LoVo (cell line): ENCODE data around the gene NFE2.
A peak's percentile ranks its signal among the peaks of the same experiment; 100 is the strongest.
"Not testable (repeated sequence)": the region's sequence is repeated elsewhere in the genome, so short reads cannot be mapped to it uniquely, and the experiment has no call there.

ENCODE experiments used
- DNase-seq: peaks from one replicate; pipeline ENCODE4 v3.0.0-alpha.2; 2016; ENCODE audit warnings: low spot score

NFE2 gene

GRCh38 chr12:54306925-54307741 lies 6.3 kb upstream of the NFE2 start:
- peak; percentile 99 for DNase-seq

- DNase-seq, result peak; percentile 64
These were observed 3.5 kb upstream of the NFE2 start for GRCh38 chr12:54304187-54304810.

DNA sequence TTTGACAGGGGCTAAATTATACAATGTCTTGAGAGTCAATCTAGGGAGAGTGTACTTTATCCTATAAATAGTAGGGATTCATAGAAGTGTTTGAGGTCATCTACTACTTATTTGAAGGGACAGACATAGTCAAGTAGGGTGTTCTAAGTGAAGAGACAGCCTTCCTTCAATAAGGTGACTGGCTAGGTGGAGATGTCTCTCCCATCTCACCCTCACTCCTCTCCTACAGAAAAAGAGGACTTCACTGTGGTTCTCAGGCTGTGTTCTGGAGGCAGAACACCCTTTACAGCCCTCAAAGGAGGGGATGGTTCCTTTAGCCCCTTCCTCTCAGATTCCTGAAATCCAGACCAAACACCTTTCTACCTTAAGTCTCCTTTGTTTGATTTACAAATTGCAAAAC lies 2.8 kb upstream of the NFE2 start:
- no peak for DNase-seq

- no peak for DNase-seq
These were observed 723 bp upstream of the NFE2 start for GRCh38 chr12:54301428-54302048.

DNA sequence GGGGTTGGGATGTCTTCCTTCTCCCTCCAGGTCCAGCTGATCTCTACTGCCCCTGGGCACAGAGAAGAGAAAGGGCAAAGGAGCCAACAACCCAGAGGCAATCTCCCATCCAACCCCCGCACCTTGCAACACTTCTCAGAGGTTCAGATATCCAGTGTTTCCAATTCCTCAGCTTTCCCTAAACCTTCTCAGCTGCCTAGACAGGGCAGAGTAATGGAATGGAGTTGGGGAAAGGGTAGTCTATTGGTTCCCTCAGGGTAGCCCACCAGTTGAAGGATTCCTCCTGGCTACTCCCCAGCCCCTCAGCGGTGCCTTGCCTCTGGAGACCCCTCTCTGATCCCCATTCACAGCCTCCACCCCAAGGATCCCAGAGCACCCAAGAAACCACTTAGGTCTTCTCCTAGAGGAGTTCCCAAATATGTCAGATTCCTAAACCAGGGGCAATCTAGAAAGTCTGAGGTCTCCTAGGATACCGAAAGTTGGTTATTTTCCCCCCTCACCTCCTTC lies 537 bp downstream of the NFE2 start:
- no peak for DNase-seq

DNA sequence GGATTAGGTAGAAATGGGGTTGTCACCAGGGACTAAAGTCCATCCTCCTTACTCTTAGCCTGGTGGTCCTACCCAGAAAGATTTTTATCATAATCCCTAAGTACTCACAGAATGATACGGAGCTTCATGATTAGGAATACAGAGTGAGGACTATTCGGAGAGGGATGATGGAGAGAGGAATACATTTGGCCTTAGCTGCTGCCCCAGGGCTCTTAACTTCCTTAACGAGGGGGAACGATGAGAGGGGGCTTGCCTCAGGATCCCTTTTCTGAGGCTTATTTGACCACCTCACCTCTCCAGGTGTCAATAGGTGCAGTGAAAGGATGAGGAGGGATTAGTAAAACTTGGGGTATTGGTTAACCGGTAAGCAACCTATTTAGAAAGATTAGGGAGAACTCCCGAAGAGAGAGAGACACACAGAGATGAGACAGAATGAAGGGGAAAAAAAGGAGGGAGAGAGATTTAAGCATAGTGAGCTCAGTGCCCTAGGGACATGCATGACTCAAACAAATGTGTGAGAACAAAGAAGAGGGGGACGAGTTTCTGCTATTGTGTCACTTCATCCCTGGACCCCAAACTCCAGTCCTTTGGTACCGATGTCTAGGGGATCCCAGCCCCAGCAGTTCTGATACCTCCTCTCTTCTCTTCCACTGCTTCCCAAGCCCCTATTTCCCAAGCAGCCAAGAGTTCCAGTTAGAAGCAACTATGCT lies 1.1 kb downstream of the NFE2 start:
- DNase-seq, result no peak

DNA sequence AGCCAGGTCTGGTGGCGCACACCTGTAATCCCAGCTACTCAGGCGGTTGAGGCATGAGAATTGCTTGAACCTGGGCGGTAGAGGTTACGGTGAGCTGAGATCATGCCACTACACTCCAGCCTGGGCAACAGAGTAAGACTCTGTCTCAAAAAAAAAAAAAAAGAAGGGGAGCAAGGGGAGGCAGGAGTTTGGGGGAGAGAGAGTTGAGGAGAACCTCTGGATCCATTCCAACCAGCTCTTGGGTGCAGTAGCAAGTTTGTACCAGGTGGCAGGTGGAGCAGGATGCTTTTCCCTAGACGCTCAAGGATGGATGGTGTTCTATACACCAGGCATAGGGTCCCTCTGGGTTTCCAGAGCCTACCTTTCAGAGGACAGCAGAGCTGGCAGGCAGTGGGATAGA lies 1.9 kb downstream of the NFE2 start:
- no peak for DNase-seq

DNA sequence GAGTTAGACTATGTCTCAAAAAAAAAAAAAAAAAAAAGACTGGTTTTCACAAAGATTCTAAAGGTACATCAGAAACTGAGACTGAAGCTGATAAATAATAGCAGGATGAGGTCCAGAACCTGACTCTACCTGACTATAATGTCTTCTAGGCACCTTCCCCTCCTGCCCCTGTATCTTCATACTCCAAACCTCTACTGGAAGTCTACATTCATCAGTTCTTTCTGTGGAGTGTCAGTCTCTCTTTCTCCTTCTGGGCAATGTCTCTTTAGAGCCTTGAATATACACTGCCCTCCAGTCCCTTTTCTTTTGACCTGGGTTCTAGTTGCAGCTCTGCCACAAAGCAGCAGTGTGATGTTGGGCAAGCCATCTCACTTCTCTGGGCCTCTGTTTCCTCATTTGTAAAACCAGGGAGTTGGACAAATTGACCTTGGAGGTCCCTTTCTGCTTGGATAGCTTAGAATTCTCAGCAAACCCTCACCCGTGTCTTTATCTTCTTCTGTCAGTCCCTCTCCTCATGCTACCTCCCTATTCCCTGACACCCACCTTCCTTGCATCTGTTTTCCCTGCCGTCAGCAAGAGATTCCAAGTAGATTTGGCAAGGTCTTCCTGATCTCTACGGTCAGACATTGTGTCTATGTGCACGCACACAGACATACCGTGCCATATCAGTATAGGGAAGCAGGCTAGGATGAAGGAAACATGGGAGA lies 4.3 kb downstream of the NFE2 start:
- no peak for DNase-seq

GRCh38 chr12:54294953-54295566 lies 5.8 kb downstream of the NFE2 start:
- no peak for DNase-seq

DNA sequence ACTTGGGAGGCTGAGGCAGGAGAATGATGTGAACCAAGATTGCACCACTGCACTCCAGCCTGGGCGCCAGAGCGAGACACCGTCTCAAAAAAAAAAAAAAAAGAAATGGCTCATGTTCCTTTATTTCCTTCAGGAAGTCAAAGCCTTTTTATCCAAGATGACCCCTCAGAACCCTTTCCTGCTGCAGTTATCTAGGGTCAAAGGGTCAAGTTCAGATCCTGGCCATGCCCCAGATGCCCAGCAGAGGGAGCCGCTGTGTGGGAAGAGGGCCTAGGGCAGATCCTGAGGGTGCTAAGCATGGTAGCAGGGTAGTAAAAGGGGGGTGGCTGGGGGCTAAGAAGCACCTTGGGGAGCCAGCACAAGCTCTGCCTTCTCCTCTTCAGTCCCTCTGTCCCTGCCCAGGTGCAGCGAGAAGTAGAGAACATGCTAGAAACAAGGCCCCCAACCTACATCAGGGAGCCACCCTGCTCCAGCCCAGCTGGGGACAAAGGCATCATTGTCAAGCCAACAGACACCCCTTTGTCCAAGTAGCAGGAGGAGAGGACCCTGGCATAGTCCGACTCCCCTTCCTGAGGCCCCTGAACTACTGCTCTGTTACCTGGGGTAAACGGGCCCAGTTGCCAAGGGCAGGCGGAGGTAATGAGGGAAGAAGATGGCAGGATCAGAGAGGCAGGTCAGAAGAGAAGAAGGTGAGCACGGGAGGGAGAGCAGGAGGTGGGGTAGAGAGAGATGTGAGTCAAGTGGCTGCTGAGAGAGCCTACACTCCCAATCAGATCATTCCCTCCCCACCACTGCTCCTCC lies 6.5 kb downstream of the NFE2 start:
- DNase-seq, result peak; percentile 57

GRCh38 chr12:54292931-54293241 lies 7.9 kb downstream of the NFE2 start:
- DNase-seq, result no peak

- no peak for DNase-seq
These were observed 8.5 kb downstream of the NFE2 start for GRCh38 chr12:54292083-54292930.

GRCh38 chr12:54287261-54288157 lies 13.3 kb downstream of the NFE2 start:
- peak; percentile 22 for DNase-seq

GRCh38 chr12:54286042-54287030 lies 14.5 kb downstream of the NFE2 start:
- peak; percentile 30 for DNase-seq

DNA sequence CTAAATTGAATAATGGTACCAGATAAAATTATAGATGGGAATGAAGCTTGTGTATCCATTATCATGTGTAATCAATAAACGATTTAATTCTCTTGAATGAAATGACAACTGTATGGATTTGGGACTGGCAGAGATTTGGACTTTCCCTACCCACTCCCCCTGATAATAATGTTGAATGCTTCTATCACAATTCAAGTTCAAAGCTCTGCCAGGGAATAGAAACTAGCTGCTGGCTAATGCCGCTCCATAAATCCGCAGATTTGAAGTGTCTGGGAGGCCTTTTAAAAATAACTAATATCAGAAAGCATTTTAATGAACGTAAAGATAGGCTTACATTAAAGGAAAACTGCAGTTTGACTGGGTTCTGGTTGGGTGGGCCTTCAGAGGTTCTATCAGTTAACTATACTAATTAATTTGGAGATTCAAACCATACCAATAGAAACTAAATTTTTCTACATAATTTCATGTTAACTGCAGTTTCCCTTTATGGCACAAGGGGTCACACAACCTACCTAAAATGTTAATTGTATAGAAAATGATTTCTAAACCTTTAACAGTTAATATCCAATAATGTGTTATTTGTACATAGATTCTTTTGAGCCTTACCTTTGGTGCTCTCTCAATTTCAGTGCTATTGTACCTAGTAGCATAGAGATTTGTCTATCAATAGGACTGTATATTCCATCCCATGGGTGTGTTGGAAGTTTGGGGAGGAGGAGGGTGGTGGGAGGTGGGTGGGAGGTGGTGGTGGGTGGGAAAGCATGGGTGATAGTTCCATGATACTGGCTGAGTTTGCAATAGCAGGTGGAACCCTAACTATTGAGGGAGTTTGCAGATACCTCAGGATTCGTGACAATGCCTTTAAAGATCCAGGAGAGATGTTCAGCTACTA lies 15.4 kb downstream of the NFE2 start:
- peak; percentile 20 for DNase-seq

DNA sequence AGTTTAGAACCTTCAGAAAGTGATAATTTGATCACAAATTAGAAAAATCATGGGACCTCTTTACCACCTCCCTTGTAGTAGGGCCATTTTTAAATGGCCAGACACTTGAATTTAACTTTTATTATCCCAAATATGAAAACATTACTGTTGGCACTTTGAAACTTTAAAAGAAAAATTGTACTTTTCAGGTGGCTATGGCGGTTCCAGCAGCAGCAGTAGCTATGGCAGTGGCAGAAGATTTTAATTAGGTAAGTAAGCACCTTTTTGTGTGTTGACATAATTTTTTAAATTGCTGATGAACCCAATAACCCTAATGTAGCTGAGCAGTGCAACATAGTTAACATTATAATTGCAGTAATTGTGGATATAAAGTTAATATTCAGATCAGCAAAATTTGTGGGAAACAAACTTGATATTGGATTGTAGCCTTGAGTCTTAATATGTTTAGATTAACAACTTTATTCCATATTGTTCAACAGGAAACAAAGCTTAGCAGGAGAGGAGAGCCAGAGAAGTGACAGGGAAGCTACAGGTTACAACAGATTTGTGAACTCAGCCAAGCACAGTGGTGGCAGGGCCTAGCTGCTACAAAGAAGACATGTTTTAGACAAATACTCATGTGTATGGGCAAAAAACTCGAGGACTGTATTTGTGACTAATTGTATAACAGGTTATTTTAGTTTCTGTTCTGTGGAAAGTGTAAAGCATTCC lies 16.6 kb downstream of the NFE2 start:
- not testable (repeated sequence) for DNase-seq
